ENCODE results near the gene PCSK7.

The PCSK7 gene

GRCh38 chr11:117229931-117230285 is 2.0 kb downstream of the PCSK7 start:
- Histone ChIP-seq H2AFZ (ENCODE audit: low read length) (no peak overlapping the region), H3K27me3 (replicated peaks; ENCODE audit: insufficient read depth, low read length) (no peaks in the 10 kb centered on the region), H3K27ac (ENCODE audit: low read length) (no peak overlapping the region), H3K9ac (ENCODE audit: low read length) (no peak overlapping the region), H3K79me2 (ENCODE audit: low read length) (peaks cover 32% of the 10 kb centered on the region), H3K4me3 (ENCODE audit: low read length) (no peak overlapping the region), H3K9me2 (replicated peaks; ENCODE audit: insufficient read depth, low read length) (no peaks in the 10 kb centered on the region), H3K36me3 (replicated peaks; ENCODE audit: insufficient read depth, low read length) (peaks cover 3% of the 10 kb centered on the region; the same call in 1 of the 2 replicates), H3F3A (ENCODE audit: insufficient read depth, low read length) (no peaks in the 10 kb centered on the region), H3K9me3 (replicated peaks; ENCODE audit: insufficient read depth, low read length) (no peaks in the 10 kb centered on the region), H3K4me2 (ENCODE audit: low read depth, low read length) (peak overlapping the region; percentile 93; the same call in 1 of the 2 replicates), H3K4me1 (ENCODE audit: low read length) (peaks cover 16% of the 10 kb centered on the region; the same call in 1 of the 2 replicates), H4K20me1 (ENCODE audit: insufficient read depth, low read length) (no peaks in the 10 kb centered on the region)
- DNase-seq, result no peak
- TF ChIP-seq CTCF (IDR thresholded peaks at IDR 0.05; ENCODE audit: low read length), result no peak
- TF ChIP-seq EZH2 (optimal IDR thresholded peaks at IDR 0.05; ENCODE audit: low read depth, low read length), result no peak
- TF ChIP-seq EZH2phosphoT487 (IDR thresholded peaks at IDR 0.05; ENCODE audit: low read length), result no peak

- H3K4me3 ChIP-seq (ENCODE audit: low read length), result no peak overlapping the region
- no peak overlapping the region for H2AFZ ChIP-seq (ENCODE audit: low read length)
- H3K27ac ChIP-seq (ENCODE audit: low read length), result no peak overlapping the region
- no peaks in the 10 kb centered on the region for H4K20me1 ChIP-seq (ENCODE audit: insufficient read depth, low read length)
- no peak for DNase-seq
- peaks cover 32% of the 10 kb centered on the region for H3K79me2 ChIP-seq (ENCODE audit: low read length)
- H3F3A ChIP-seq (ENCODE audit: insufficient read depth, low read length), result no peaks in the 10 kb centered on the region
- no peak overlapping the region for H3K9ac ChIP-seq (ENCODE audit: low read length)
- no peaks in the 10 kb centered on the region for H3K9me2 ChIP-seq (replicated peaks; ENCODE audit: insufficient read depth, low read length)
- no peak for TF ChIP-seq EZH2 (optimal IDR thresholded peaks at IDR 0.05; ENCODE audit: low read depth, low read length)
- TF ChIP-seq CTCF (IDR thresholded peaks at IDR 0.05; ENCODE audit: low read length), result no peak
- no peak for TF ChIP-seq EZH2phosphoT487 (IDR thresholded peaks at IDR 0.05; ENCODE audit: low read length)
- no peaks in the 10 kb centered on the region for H3K27me3 ChIP-seq (replicated peaks; ENCODE audit: insufficient read depth, low read length)
- no peaks in the 10 kb centered on the region for H3K9me3 ChIP-seq (replicated peaks; ENCODE audit: insufficient read depth, low read length)
- H3K36me3 ChIP-seq (replicated peaks; ENCODE audit: insufficient read depth, low read length), result peaks cover 3% of the 10 kb centered on the region; the same call in 1 of the 2 replicates
- no peak overlapping the region for H3K4me2 ChIP-seq (ENCODE audit: low read depth, low read length)
- peaks cover 16% of the 10 kb centered on the region; the same call in 1 of the 2 replicates for H3K4me1 ChIP-seq (ENCODE audit: low read length)
Measured at GRCh38 chr11:117229411-117229810, 2.5 kb downstream of the PCSK7 start.

GRCh38 chr11:117228091-117228490 is 3.8 kb downstream of the PCSK7 start:
- H2AFZ ChIP-seq (ENCODE audit: low read length), result no peak overlapping the region
- H3F3A ChIP-seq (ENCODE audit: insufficient read depth, low read length), result no peaks in the 10 kb centered on the region
- H3K9me3 ChIP-seq (replicated peaks; ENCODE audit: insufficient read depth, low read length), result no peaks in the 10 kb centered on the region
- no peaks in the 10 kb centered on the region for H3K9me2 ChIP-seq (replicated peaks; ENCODE audit: insufficient read depth, low read length)
- H3K79me2 ChIP-seq (ENCODE audit: low read length), result peaks cover 29% of the 10 kb centered on the region
- H4K20me1 ChIP-seq (ENCODE audit: insufficient read depth, low read length), result no peaks in the 10 kb centered on the region
- H3K4me3 ChIP-seq (ENCODE audit: low read length), result no peak overlapping the region
- H3K27ac ChIP-seq (ENCODE audit: low read length), result no peak overlapping the region
- peaks cover 9% of the 10 kb centered on the region; the same call in 1 of the 2 replicates for H3K4me1 ChIP-seq (ENCODE audit: low read length)
- no peaks in the 10 kb centered on the region for H3K27me3 ChIP-seq (replicated peaks; ENCODE audit: insufficient read depth, low read length)
- no peak for DNase-seq
- TF ChIP-seq CTCF (IDR thresholded peaks at IDR 0.05; ENCODE audit: low read length) (no peak), EZH2 (optimal IDR thresholded peaks at IDR 0.05; ENCODE audit: low read depth, low read length) (no peak), EZH2phosphoT487 (IDR thresholded peaks at IDR 0.05; ENCODE audit: low read length) (no peak)
- H3K36me3 ChIP-seq (replicated peaks; ENCODE audit: insufficient read depth, low read length), result peaks cover 3% of the 10 kb centered on the region; the same call in 1 of the 2 replicates
- H3K9ac ChIP-seq (ENCODE audit: low read length), result no peak overlapping the region
- no peak overlapping the region for H3K4me2 ChIP-seq (ENCODE audit: low read depth, low read length)
